Hematopoietic multipotent progenitor cell treated with erythropoietin and hydrocortisone succinate and interleukin-3 and kit ligand, for 17 days (in vitro differentiated cells): ENCODE data around the gene FASTKD3.
A peak's percentile ranks its signal among the peaks of the same experiment; 100 is the strongest.

ENCODE experiments used
- DNase-seq: peaks from one replicate; pipeline ENCODE4 v3.0.0-alpha.2; 2015; ENCODE audit warnings: low spot score

The FASTKD3 gene

GRCh38 chr5:7878381-7878873 lies 9.6 kb upstream of the FASTKD3 start:
- no peak for DNase-seq

DNA sequence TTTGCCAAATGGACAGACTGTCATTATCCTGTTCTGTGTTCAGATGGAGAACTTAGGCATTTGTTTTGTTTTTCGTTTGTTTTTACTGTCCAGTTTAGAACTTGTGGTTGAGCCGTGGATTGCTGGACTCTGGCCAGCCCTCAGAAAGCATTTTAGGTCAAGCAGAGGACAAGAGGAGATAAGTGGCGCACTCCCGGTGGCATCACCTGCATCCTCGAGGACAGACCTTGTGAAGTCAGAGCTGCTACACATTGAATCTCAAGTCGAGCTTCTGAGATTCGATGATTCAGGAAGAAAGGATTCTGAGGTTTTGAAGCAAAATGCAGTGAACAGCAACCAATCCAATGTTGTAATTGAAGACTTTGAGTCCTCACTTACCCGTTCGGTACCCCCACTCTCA lies 9.0 kb upstream of the FASTKD3 start:
- no peak for DNase-seq

DNA sequence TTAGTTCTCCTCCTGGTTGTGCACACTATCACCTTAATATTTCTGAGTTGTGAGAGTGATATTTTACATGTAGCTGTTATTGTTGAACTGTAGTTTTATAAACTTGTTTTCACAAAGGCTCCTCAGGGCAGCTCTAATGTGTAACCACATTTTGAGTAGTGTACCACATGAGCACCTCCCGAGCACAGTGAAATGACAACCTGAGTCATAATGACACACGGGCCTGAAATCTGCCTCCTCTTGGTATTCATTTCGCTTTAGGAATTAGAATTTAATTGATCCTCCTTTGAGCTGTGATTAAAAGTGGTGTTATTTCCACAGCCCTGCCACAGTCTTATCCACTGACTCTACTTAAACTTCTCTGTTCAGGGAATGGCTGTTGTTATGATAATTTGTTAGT lies 8.0 kb upstream of the FASTKD3 start:
- no peak for DNase-seq

DNA sequence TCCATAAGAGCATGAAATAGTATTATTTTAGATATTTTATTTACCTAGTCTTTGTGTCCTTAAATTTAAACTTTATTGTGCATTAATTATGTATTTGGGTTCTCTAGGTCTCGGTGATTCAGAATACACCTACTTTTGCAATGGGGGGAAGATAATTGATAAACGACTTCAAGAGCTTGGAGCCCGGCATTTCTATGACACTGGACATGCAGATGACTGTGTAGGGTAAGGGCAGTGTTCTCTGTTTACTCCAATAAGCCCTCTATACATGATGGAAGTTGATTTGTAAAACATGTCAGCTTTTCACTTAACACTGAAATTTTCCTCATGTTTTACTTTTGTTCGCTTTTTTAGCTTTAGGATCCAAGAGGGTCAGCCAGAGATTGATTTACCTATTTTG lies 6.3 kb upstream of the FASTKD3 start:
- no peak for DNase-seq

DNA sequence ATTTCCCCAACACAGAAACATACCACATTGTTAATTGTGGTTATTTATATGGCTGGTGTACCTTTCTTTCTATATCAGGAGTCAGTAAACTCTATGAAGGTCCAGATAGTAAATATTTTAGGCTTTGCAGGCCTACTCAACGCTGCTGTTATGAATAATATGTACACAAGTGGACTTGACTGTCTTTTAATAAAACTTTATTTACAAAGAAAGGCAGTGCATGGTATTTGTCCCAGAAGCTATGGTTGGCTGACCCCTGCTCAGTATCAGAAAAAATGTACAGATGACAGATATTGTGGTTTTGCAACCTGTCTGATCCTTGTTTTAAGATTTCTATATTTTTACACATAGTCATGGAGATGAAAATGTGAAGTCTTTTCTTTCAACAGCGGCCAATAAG lies 5.8 kb upstream of the FASTKD3 start:
- no peak for DNase-seq

GRCh38 chr5:7873216-7873615 lies 4.4 kb upstream of the FASTKD3 start:
- DNase-seq: no peak

GRCh38 chr5:7872517-7873130 lies 3.8 kb upstream of the FASTKD3 start:
- no peak for DNase-seq

- no peak for DNase-seq
Observed at GRCh38 chr5:7871653-7872052, 2.8 kb upstream of the FASTKD3 start.

DNA sequence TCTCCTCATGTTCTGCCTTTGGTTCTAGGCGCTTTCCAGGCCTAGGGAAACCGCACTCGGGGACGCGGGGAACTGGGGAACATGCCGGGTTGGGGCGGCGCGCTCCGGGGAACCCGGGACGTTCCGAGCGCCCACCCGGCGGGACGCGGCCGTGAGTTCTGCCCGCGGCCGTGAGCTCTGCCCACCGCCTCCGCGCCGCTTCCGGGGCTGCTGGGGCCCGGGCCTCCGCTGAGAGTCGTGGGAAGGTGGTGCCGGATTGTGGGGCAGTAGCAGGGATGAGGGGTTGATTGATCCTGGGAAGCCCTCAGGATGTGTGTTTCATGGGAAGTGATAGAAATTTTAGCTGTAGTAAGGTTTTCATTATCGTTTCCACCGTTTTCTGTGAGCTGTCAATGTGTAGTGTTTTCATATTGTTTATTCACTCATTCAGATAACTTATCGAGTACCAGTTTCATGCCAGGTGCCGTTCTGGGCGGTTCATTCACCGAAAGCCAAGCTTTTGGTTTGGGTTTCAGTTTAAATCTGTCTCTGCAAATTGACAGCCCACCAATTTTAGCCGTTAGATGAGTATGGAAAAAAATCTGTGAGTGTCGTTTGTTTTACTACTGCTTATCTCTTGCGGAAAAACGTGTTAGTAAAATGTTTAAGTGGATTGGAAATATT lies 774 bp upstream of the FASTKD3 start:
- peak; percentile 19 for DNase-seq

DNA sequence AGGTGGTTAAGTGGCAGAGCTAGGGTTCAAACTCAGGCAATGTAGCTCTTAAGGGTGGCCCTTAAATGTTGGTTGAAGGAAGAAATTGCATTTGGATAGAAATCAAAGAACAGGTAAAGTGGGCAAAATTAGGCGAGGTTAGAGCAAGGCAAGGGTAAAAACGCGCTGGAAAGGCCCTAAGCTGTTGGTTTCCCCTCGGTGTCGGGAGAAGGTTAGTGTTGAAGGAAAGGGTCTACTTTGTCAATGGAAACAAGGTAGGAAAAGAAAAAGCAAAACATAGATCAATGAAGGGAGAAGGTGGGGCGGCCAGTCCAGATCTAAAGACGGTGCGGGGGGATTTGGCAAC lies 431 bp downstream of the FASTKD3 start:
- peak; percentile 12 for DNase-seq

DNA sequence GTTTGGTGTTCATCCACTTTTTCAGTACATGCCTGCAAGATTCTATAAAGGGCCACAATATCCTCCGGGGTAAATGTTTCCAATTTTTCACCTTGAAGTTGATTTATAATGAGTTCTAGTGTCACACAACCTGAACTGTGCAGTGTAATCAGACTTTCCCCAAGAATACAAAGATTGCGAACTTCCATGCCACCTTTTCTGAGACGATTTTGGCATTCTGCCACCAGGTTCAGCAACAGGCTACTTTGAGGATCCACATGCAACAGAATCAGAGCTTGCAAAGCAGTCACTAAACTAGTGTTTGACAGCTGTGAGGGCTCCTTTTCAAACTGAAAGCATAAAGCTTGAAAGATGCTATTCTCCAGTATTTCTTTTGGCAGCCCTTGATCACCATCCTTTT lies 1.6 kb downstream of the FASTKD3 start:
- DNase-seq: peak; percentile 17

- no peak for DNase-seq
Observed at GRCh38 chr5:7866196-7866595, 2.6 kb downstream of the FASTKD3 start.

- DNase-seq: no peak
Observed at GRCh38 chr5:7857926-7858632, 10.8 kb downstream of the FASTKD3 start.

GRCh38 chr5:7857361-7857760 lies 11.5 kb downstream of the FASTKD3 start:
- DNase-seq: no peak

DNA sequence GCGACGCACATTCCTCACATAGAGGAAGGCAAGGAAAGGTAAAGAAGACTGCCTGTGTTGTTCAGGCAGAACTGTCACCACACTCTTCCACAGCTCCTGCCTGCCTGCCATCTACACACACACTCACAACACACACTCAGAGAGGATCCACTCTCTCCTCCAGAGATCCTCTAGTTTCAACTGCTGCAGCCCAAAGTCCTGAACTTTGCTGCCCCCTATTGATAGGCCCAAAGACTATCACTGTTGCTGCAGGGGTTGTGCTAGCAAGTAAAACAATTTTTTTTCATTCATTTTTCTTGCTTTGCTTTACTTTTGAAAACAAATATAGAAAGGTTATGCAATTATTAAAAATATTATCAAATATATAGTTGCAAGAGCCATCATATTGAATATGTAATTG lies 12.0 kb downstream of the FASTKD3 start:
- peak; percentile 14 for DNase-seq

GRCh38 chr5:7855611-7856010 lies 13.2 kb downstream of the FASTKD3 start:
- no peak for DNase-seq

DNA sequence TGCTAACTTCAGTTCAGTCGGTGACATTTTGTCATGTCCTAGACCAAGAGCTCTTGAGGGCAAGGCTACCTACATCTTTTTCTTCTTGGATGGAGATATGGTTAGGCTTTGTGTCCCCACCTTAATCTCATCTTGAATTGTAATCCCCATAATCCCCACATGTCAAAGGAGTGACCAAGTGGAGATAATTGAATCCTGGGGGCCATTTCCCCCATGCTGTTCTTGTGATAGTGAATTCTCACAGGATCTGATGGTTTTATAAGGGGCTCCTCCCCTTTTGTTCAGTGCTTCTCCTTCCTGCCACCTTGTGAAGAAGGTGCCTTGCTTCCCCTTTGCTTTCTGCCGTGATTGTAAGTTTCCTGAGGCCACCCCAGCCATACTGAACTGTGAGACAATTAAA lies 15.8 kb downstream of the FASTKD3 start:
- DNase-seq: no peak

DNA sequence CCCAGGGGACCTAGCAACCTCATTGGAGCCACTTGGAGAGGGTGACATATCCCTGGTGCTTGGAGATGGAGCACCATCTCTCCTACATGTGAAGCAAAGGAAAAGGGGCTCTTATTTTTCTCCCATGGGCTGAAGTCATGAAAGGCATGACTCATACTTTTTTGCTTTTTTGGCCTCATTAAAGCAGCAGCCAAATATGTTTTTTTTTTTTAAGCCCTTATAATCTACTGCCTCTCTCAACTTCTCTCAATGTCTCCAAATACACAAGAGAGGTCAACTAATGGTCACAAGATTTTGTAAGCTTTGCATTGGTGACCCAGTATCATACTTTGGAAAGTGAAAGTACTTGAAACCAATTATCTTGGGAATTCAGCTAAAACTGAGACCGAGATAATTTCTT lies 16.3 kb downstream of the FASTKD3 start:
- DNase-seq: no peak

DNA sequence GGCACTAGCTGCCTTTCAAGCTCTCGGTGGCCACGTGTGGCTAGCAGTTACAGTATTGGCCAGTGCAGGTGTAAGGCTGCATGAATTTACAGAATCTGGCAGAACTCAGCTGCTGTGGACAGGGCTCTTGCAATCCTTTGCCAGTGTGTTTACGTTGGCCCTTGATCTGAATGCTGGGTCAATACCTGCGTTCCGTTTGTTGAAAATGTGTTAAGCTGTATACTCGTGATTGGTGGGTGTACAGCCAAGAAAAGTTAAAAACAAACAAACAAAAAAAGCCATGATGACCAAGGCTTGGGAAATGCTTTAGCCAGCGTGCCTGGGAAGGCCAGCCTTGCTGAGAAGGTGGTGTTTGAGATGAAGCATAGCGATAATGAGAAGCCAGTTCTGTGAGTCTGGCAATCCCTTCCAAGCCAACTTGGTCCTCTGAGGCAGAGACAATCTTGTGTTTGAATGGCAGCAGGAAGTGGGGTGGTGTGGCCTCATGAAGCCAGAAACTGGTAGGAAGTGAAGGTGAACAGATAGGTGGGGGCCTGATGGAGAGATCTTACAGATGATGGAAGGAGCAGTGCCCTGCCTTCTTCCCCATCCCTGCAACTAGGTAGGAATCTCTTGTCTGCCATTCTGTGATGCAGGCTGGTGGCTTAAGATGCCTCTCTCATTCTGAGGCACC lies 17.1 kb downstream of the FASTKD3 start:
- DNase-seq: no peak

DNA sequence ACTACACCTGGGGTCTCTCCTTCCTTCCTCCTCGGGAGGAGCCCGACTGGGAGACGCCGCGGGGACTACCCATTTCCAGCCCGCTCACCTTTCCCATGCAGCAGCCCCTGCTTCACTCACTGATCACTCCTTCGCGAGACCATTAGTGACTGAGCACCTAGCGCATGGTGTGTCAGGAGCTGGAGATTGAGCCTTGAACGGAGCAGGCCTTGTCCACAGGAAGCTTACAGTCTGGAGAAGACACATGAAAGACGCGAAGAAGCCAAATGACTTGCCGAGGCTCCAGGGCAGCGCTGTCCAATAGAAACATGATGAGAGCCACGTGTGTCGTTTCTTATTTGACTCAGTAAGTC lies 17.6 kb downstream of the FASTKD3 start:
- no peak for DNase-seq

- no peak for DNase-seq
Observed at GRCh38 chr5:7850395-7851239, 18.2 kb downstream of the FASTKD3 start, which contains the start of gene CFAP90. Gene CFAP90 (minus strand): TSS chr5:7851133. CDS start chr5:7851021, 112 bp downstream.
